Adrenal gland (tissue), 12 donors: ENCODE results near the gene SLC9A2. TPM values are rescaled to one million over a fixed set of nuclear protein-coding genes. Genes with fewer than 3 reads are reported as not detected.

Source experiments
- DNase-seq, 7 donors: peaks; one replicate each; pipeline ENCODE4 v3.0.0-alpha.2; 2019 to 2020
- H3K27ac ChIP-seq, 5 donors: fragments of 200-600 bp; sonication (generic) in 4 of 5; 1 replicate in 3 of 5; 2 replicates in 2 of 5; pipeline versions ENCODE4 v1.5.1 to v1.8.0; 2016 to 2020; ENCODE audit warnings: mild to moderate bottlenecking in 1 of 5
- H3K27me3 ChIP-seq: fragments of 200-600 bp; 2 replicates; pipeline ENCODE4 v1.8.0; 2021
- H3K36me3 ChIP-seq, 2 donors: fragments of 200-600 bp; replicated peaks in 1 of 2; 1 replicate in 1 of 2; 2 replicates in 1 of 2; pipeline versions ENCODE4 v1.5.1 to v1.8.0; 2018 to 2022
- H3K4me1 ChIP-seq, 2 donors: fragments of 200-600 bp; replicated peaks in 1 of 2; 1 replicate in 1 of 2; 2 replicates in 1 of 2; pipeline versions ENCODE4 v1.5.1 to v1.8.0; 2018 to 2021
- H3K4me3 ChIP-seq, 4 donors: fragments of 200-600 bp; sonication (generic) in 3 of 4; one replicate each; pipeline ENCODE4 v1.5.1; 2016 to 2018
- H3K9me3 ChIP-seq, 3 donors: fragments of 200-600 bp; sonication (generic) in 1 of 3; replicated peaks in 1 of 3; 1 replicate in 2 of 3; 2 replicates in 1 of 3; pipeline versions ENCODE4 v1.5.1 to v1.8.0; 2016 to 2021
- POLR2A ChIP-seq, 2 donors: fragments of 450-650 bp; IDR thresholded peaks; one replicate each; pipeline ENCODE4 v1.6.1; 2017; ENCODE audit warnings: antibody characterized with exemption in 2 of 2, mild to moderate bottlenecking in 2 of 2, moderate library complexity in 1 of 2
- WGBS, 4 donors: extraction: QIAGEN DNeasy Blood & Tissue Kit in 2 of 4; methylation state at CpG; one replicate each; pipeline versions ENCODE4 v1.1.5 to v1.1.7; 2013 to 2017; 5-methylcytosine and 5-hydroxymethylcytosine counted together
- intact Hi-C, 2 donors: fragments of 100-400 bp; cut with DNase I; formaldehyde crosslinking; loops; one replicate each; pipeline versions ENCODE4 v1.14.1 to v1.15.0; 2022 to 2023
- polyA plus RNA-seq, 3 donors: library from polyadenylated mRNA; stranded (reverse); fragments of 200-250 nt in 2 of 3; fragments of 350-450 nt in 1 of 3; fragmentation: Illumina TruSeq in 1 of 3; extraction: RNeasy Lipid Tissue Mini Kit (QIAGEN cat#74804) in 1 of 3; gene quantifications; one replicate each; pipeline ENCODE4 v1.2.3, GENCODE V29; 2013 to 2014
- total RNA-seq, 9 donors: library from RNA; depleted of rRNA in 4 of 9; stranded (reverse); fragments of >200 nt in 4 of 9; fragments of 120-200 nt in 1 of 9; fragmentation: NEBNext Ultra II Directional in 1 of 9; extraction: Animal tissue kit (Norgen Biotek cat#: 25700) in 1 of 9; gene quantifications; one replicate each; pipeline versions ENCODE4 v1.1.0 to v1.2.4, GENCODE V29; 2013 to 2023
- TF ChIP-seq, protein P1 (sequence below), 6 experiments: fragments of 450-650 bp in 4 of 6; fragments of 200-600 bp in 2 of 6; sonication (generic) in 1 of 6; IDR thresholded peaks; 1 replicate in 5 of 6; 2 replicates in 1 of 6; pipeline versions ENCODE4 v1.5.1 to v1.8.0; 2016 to 2021; ENCODE audit warnings: antibody characterized with exemption in 6 of 6, mild to moderate bottlenecking in 2 of 6, moderate library complexity in 1 of 6
- donor health status: healthy with polysubstance abuse.
- donor health status: Bipolar disorder and iron deficiency.
- donor health status: DM: yes; HTN: yes; CAD: no.
- donor health status: DM: no; HTN: no; CAD: no.
- donor health status: DM: no; HTN: no; CAD: no.
- donor health status: DM: yes; HTN: yes; CAD: no.

The SLC9A2 gene
- total and polyA plus RNA-seq, 12 donors = 0.03 to 2.1 (median 0.28) TPM; not detected in 2

DNA sequence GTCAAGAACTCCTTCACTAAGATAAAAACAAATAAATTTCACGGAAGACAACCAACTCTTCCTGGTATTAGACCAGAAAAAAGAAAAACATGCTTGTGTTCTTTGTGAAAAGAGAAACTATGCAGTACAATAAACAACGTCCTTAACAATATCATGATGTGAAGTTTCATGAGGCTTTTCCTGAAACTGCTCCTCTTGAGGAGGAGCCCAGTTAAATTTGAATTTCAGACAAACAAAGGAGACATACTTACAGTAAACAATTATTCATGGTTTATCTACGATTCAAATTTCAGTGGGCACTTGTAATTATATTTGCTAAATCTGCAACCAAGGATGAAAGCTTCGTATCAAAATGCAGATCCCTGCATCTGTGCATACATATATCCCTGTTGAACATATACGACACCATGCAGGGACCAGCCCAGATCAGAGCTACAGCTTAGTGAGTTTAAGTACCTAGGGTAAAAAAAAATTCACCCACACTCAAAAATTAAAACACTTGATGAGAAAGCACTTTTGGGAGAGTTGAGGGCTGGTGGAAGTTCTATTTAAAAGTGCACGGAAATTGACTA lies 24.8 kb upstream of the SLC9A2 start:
- H3K9me3 ChIP-seq = no peaks in the 10 kb centered on the region
- TF ChIP-seq, protein P1, sequence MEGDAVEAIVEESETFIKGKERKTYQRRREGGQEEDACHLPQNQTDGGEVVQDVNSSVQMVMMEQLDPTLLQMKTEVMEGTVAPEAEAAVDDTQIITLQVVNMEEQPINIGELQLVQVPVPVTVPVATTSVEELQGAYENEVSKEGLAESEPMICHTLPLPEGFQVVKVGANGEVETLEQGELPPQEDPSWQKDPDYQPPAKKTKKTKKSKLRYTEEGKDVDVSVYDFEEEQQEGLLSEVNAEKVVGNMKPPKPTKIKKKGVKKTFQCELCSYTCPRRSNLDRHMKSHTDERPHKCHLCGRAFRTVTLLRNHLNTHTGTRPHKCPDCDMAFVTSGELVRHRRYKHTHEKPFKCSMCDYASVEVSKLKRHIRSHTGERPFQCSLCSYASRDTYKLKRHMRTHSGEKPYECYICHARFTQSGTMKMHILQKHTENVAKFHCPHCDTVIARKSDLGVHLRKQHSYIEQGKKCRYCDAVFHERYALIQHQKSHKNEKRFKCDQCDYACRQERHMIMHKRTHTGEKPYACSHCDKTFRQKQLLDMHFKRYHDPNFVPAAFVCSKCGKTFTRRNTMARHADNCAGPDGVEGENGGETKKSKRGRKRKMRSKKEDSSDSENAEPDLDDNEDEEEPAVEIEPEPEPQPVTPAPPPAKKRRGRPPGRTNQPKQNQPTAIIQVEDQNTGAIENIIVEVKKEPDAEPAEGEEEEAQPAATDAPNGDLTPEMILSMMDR (IDR thresholded peaks at IDR 0.05) = no peak
- TF ChIP-seq POLR2A (IDR thresholded peaks at IDR 0.05) = no peak
- H3K4me3 ChIP-seq = no peak overlapping the region
- intact Hi-C loops = no loop called here
- no peaks in the 10 kb centered on the region for H3K36me3 ChIP-seq
- no peaks in the 10 kb centered on the region for H3K27me3 ChIP-seq
- WGBS, 4 donors = 70 to 78% (median 74%) methylated on average over 6 of the region's 6 CpGs
- H3K27ac ChIP-seq = no peak overlapping the region
- H3K4me1 ChIP-seq = no peaks in the 10 kb centered on the region
- no peak for DNase-seq

DNA sequence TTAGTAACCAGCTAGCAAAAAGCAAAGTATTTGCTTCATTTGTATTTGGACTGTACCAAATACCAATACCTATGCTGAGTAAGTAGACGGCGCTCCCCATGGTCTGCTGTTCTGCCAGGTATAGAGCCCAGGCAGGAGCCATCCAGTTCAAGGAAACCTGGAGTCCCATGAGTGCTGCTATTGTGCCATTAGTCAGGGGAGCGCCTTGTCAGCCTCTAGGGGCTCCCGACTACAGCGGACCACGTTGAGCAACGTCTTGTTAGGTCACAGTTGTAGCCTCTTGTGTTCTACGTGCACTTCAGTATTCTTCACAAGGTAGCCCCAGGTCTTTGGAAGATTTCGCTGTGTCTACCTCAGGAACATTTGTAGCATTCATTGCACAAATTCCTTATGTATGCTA lies 21.6 kb upstream of the SLC9A2 start:
- no peak overlapping the region for H3K27ac ChIP-seq
- H3K36me3 ChIP-seq = no peaks in the 10 kb centered on the region
- TF ChIP-seq, protein P1 (IDR thresholded peaks at IDR 0.05) = no peak
- no peak for TF ChIP-seq POLR2A (IDR thresholded peaks at IDR 0.05)
- no peaks in the 10 kb centered on the region for H3K27me3 ChIP-seq
- no peaks in the 10 kb centered on the region for H3K9me3 ChIP-seq
- H3K4me3 ChIP-seq = no peak overlapping the region
- intact Hi-C loops = no loop called here
- DNase-seq = no peak
- WGBS, 4 donors = 61 to 72% (median 68%) methylated on average over 9 of the region's 9 CpGs
- H3K4me1 ChIP-seq = no peaks in the 10 kb centered on the region

DNA sequence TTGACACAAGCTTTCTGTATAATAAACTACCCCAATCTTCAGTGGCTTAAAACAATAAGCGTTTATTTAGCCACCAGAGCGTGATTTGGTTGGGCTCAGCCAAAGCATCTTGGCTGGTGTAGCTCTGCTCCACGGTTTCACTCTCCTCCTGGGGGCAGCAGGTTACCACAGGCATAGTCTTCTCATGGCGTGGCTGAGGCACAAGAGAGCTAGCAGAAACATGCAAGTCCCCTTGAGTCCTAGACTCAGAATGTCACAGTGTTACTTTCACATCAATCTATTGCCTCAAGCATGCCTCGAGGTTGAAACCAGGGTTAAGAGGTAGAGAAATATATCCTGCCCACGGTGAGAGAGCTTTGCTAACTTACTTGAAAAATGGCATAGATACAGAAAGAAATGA lies 19.9 kb upstream of the SLC9A2 start:
- Histone ChIP-seq H3K27ac (no peak overlapping the region), H3K36me3 (no peaks in the 10 kb centered on the region), H3K4me3 (no peak overlapping the region), H3K9me3 (no peaks in the 10 kb centered on the region), H3K4me1 (peaks cover 0 to 4% of the 10 kb centered on the region in 2 donors), H3K27me3 (no peaks in the 10 kb centered on the region)
- intact Hi-C loops = no loop called here
- TF ChIP-seq POLR2A (IDR thresholded peaks at IDR 0.05) = no peak
- TF ChIP-seq, protein P1 (IDR thresholded peaks at IDR 0.05) = no peak
- no peak for DNase-seq
- WGBS, 4 donors = 55 to 76% (median 64%) methylated on average over 6 of the region's 6 CpGs

DNA sequence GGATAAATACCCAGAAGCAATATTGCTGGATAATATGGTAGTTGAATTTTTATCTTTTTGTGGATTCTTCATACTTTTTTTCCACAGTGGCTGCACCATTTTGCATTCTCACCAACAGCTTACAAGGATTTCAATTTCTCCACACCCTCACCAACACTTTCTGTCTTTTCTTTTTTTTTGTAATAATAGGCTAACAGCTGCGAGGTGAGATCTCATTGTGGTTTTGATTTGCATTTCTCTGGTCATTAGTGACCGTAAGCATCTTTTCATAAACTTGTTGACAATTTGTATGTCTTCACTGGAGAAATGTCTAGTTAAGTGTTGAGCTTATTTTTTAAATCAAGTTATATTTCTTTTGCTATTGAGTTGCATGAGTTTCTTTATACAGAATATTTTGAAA lies 17.6 kb upstream of the SLC9A2 start:
- H3K27me3 ChIP-seq = no peaks in the 10 kb centered on the region
- intact Hi-C loops = no loop called here
- DNase-seq = no peak
- H3K27ac ChIP-seq = no peak overlapping the region
- WGBS, 4 donors = 85 to 87% (median 86%) methylated on average over 2 of the region's 2 CpGs
- H3K36me3 ChIP-seq = no peaks in the 10 kb centered on the region
- H3K9me3 ChIP-seq = no peaks in the 10 kb centered on the region
- no peak overlapping the region for H3K4me3 ChIP-seq
- H3K4me1 ChIP-seq = peaks cover 0 to 11% of the 10 kb centered on the region in 2 donors
- TF ChIP-seq, protein P1 (IDR thresholded peaks at IDR 0.05) = no peak
- no peak for TF ChIP-seq POLR2A (IDR thresholded peaks at IDR 0.05)
